Mesendoderm (in vitro differentiated cells): ENCODE data around the gene SYT15B.
"Not testable (repeated sequence)": the region's sequence is repeated elsewhere in the genome, so short reads cannot be mapped to it uniquely, and the experiment has no call there.

Experiments
- DNase-seq: peaks from one replicate; pipeline ENCODE4 v3.0.0; 2013
- H2AK5ac ChIP-seq: 2 replicates; pipeline ENCODE4 v1.6.1; 2013; ENCODE audit warnings: low read length, inconsistent platforms
- H2BK120ac ChIP-seq: 2 replicates; pipeline ENCODE4 v1.6.1; 2013; ENCODE audit warnings: low read depth, mild to moderate bottlenecking, low read length, moderate library complexity, mixed read lengths
- H2BK15ac ChIP-seq: replicated peaks from 2 replicates; pipeline ENCODE4 v1.6.1; 2013; ENCODE audit warnings: low read depth, mild to moderate bottlenecking, moderate library complexity
- H2BK5ac ChIP-seq: 2 replicates; pipeline ENCODE4 v1.6.1; 2013; ENCODE audit warnings: low read length, inconsistent platforms
- H3K18ac ChIP-seq: 2 replicates; pipeline ENCODE4 v1.6.1; 2013; ENCODE audit warnings: mild to moderate bottlenecking, low read length, mixed read lengths
- H3K23ac ChIP-seq: one replicate; pipeline ENCODE4 v1.6.1; 2013; ENCODE audit warnings: low read length
- H3K27ac ChIP-seq: 2 replicates; pipeline ENCODE4 v1.5.1; 2013; ENCODE audit warnings: low read depth, mild to moderate bottlenecking, inconsistent platforms, low read length, moderate library complexity
- H3K27me3 ChIP-seq: 2 replicates; pipeline ENCODE4 v1.6.1; 2013; ENCODE audit warnings: low read length, control low read depth, mild to moderate bottlenecking, inconsistent platforms; ENCODE audit not compliant: insufficient read depth, poor library complexity
- H3K36me3 ChIP-seq: 2 replicates; pipeline ENCODE4 v1.6.1; 2013; ENCODE audit warnings: low read length, inconsistent platforms; ENCODE audit not compliant: control insufficient read depth, insufficient read depth
- H3K4ac ChIP-seq: one replicate; pipeline ENCODE4 v1.6.1; 2013; ENCODE audit warnings: low read depth, mild to moderate bottlenecking, low read length, moderate library complexity
- H3K4me1 ChIP-seq: 2 replicates; pipeline ENCODE4 v1.6.1; 2013; ENCODE audit warnings: low read depth, low read length, inconsistent platforms; ENCODE audit not compliant: control insufficient read depth
- H3K4me2 ChIP-seq: 2 replicates; pipeline ENCODE4 v1.6.1; 2013; ENCODE audit warnings: low read length
- H3K4me3 ChIP-seq: 2 replicates; pipeline ENCODE4 v1.5.1; 2013; ENCODE audit warnings: mild to moderate bottlenecking, low read length
- H3K56ac ChIP-seq: one replicate; pipeline ENCODE4 v1.6.1; 2013; ENCODE audit warnings: low read length
- H3K79me1 ChIP-seq: 2 replicates; pipeline ENCODE4 v1.6.1; 2013; ENCODE audit warnings: low read length, inconsistent platforms
- H3K79me2 ChIP-seq: 2 replicates; pipeline ENCODE4 v1.6.1; 2013; ENCODE audit warnings: mild to moderate bottlenecking, low read length; ENCODE audit not compliant: control insufficient read depth, insufficient read depth
- H3K9ac ChIP-seq: 2 replicates; pipeline ENCODE4 v1.6.1; 2013; ENCODE audit warnings: low read length, inconsistent platforms
- H4K5ac ChIP-seq: one replicate; pipeline ENCODE4 v1.6.1; 2013; ENCODE audit warnings: low read length
- H4K8ac ChIP-seq: one replicate; pipeline ENCODE4 v1.6.1; 2013; ENCODE audit warnings: low read depth, mild to moderate bottlenecking, control low read depth, low read length, moderate library complexity
- WGBS: extraction: QIAGEN DNeasy Blood & Tissue Kit; methylation state at CpG from one replicate; pipeline ENCODE4 v1.1.7; 2013; ENCODE audit warnings: low lambda C conversion rate, missing lambda C conversion rate; ENCODE audit not compliant: insufficient coverage; ENCODE audit errors: extremely low coverage; 5-methylcytosine and 5-hydroxymethylcytosine counted together

SYT15B gene

GRCh38 chr10:47723362-47723761 is 40.0 kb downstream of the SYT15B start:
- not testable (repeated sequence) for H2BK15ac ChIP-seq, H3K4me2 ChIP-seq, H3K27me3 ChIP-seq, H4K5ac ChIP-seq, H3K9ac ChIP-seq, H3K79me2 ChIP-seq, H3K27ac ChIP-seq, H4K8ac ChIP-seq, H2BK120ac ChIP-seq, DNase-seq, H3K18ac ChIP-seq, H3K36me3 ChIP-seq, H3K56ac ChIP-seq, H3K23ac ChIP-seq, H2BK5ac ChIP-seq, H3K4me1 ChIP-seq, H3K79me1 ChIP-seq, H2AK5ac ChIP-seq, H3K4ac ChIP-seq, H3K4me3 ChIP-seq
- no CpG with 5 or more reads among the region's 3 CpGs for WGBS

- no CpG with 5 or more reads among the region's 8 CpGs for WGBS
These were observed 46.2 kb downstream of the SYT15B start for GRCh38 chr10:47717011-47717769.

More at GRCh38 chr10:47717011-47717769, 46.2 kb downstream of the SYT15B start:
- not testable (repeated sequence) for H2AK5ac ChIP-seq, H4K5ac ChIP-seq, H4K8ac ChIP-seq, DNase-seq, H3K4me1 ChIP-seq, H3K79me2 ChIP-seq, H3K36me3 ChIP-seq, H3K27me3 ChIP-seq, H3K56ac ChIP-seq, H3K79me1 ChIP-seq, H2BK15ac ChIP-seq, H3K27ac ChIP-seq, H3K18ac ChIP-seq, H3K9ac ChIP-seq, H2BK120ac ChIP-seq, H3K4me2 ChIP-seq, H2BK5ac ChIP-seq, H3K23ac ChIP-seq, H3K4ac ChIP-seq, H3K4me3 ChIP-seq
